PC-3 (cell line): ENCODE results near the gene GLB1L2. TPM values are rescaled to one million over a fixed set of nuclear protein-coding genes. Genes with fewer than 3 reads are reported as not detected.

Experiments used
- ATAC-seq: fragments of 200-7000 bp; cut with Tn5 transposase; 2 replicates; pipeline ENCODE4 v1.9.1; 2020; ENCODE audit warnings: mild to moderate bottlenecking, moderate library complexity
- BruUV-seq: library from RNA; stranded (reverse); fragments of 400-500 nt; replicated peaks from 2 replicates; lab custom pipeline; 2021; lab: Mats Ljungman, UMichigan
- CTCF ChIA-PET: fragments of 300-600 bp; sonication (Branson Sonifier 250); formaldehyde crosslinking; loops from one replicate; lab custom pipeline; 2022; ENCODE audit warnings: antibody characterized with exemption; lab: Charles Lee
- POLR2A ChIA-PET: fragments of 300-600 bp; sonication (Branson Sonifier 250); formaldehyde crosslinking; loops from one replicate; lab custom pipeline; 2022; ENCODE audit warnings: antibody characterized with exemption; ENCODE audit not compliant: unreplicated experiment; lab: Charles Lee
- DNase-seq: peaks from one replicate; pipeline ENCODE4 v3.0.0-alpha.2; 2015
- H2AFZ ChIP-seq: fragments of 300-600 bp; sonication (generic); 2 replicates; pipeline ENCODE4 v1.6.0; 2016; ENCODE audit warnings: antibody characterized with exemption, low read length
- H3F3A ChIP-seq: fragments of 300-600 bp; sonication (generic); one replicate; pipeline ENCODE4 v1.6.0; 2017; ENCODE audit warnings: antibody characterized with exemption, low read length, control low read depth, mild to moderate bottlenecking; ENCODE audit not compliant: unreplicated experiment
- H3K27ac ChIP-seq: fragments of 300-600 bp; sonication (generic); 2 replicates; pipeline ENCODE4 v1.5.1; 2016; ENCODE audit warnings: mild to moderate bottlenecking, low read length
- H3K27me3 ChIP-seq: fragments of 300-600 bp; sonication (generic); 2 replicates; pipeline ENCODE4 v1.6.1; 2016; ENCODE audit warnings: low read length, mixed read lengths
- H3K36me3 ChIP-seq: fragments of 300-600 bp; sonication (generic); 2 replicates; pipeline ENCODE4 v1.6.1; 2016; ENCODE audit warnings: low read depth, mixed run types, low read length, mixed read lengths
- H3K4me1 ChIP-seq: fragments of 300-600 bp; sonication (generic); 2 replicates; pipeline ENCODE4 v1.5.1; 2016; ENCODE audit warnings: low read length; ENCODE audit not compliant: insufficient read depth
- H3K4me2 ChIP-seq: fragments of 300-600 bp; sonication (generic); 2 replicates; pipeline ENCODE4 v1.6.0; 2016; ENCODE audit warnings: low read length
- H3K4me3 ChIP-seq: fragments of 300-600 bp; sonication (generic); 2 replicates; pipeline ENCODE4 v1.5.1; 2016; ENCODE audit warnings: mild to moderate bottlenecking, low read length, mixed read lengths
- H3K79me2 ChIP-seq: fragments of 300-600 bp; sonication (generic); 2 replicates; pipeline ENCODE4 v1.6.1; 2017; ENCODE audit warnings: low read length, mixed read lengths
- H3K9ac ChIP-seq: fragments of 300-600 bp; sonication (generic); 2 replicates; pipeline ENCODE4 v1.6.0; 2016; ENCODE audit warnings: mild to moderate bottlenecking, low read length
- H3K9me2 ChIP-seq: fragments of 300-600 bp; sonication (generic); replicated peaks from 2 replicates; pipeline ENCODE4 v1.6.1; 2016; ENCODE audit warnings: mixed run types, low read length, mixed read lengths
- H3K9me3 ChIP-seq: fragments of 300-600 bp; sonication (generic); 2 replicates; pipeline ENCODE4 v1.6.1; 2016; ENCODE audit warnings: low read length, mixed read lengths
- H4K20me1 ChIP-seq: fragments of 300-600 bp; sonication (generic); 2 replicates; pipeline ENCODE4 v1.6.1; 2016; ENCODE audit warnings: low read length, mixed read lengths
- CTCF ChIP-seq: fragments of 300-600 bp; sonication (generic); conservative IDR thresholded peaks from 2 replicates; pipeline ENCODE4 v1.5.1; 2017; ENCODE audit warnings: antibody characterized with exemption, low read depth, mild to moderate bottlenecking, low read length
- EZH2 ChIP-seq: fragments of 300-600 bp; sonication (generic); IDR thresholded peaks from one replicate; pipeline ENCODE4 v1.6.1; 2017; ENCODE audit warnings: antibody characterized with exemption, mild to moderate bottlenecking, low read length; ENCODE audit not compliant: unreplicated experiment
- EZH2phosphoT487 ChIP-seq: fragments of 300-600 bp; sonication (generic); IDR thresholded peaks from 2 replicates; pipeline ENCODE4 v1.6.1; 2018; ENCODE audit warnings: mild to moderate bottlenecking, antibody characterized with exemption, low read length, borderline replicate concordance
- intact Hi-C: fragments of 100-400 bp; cut with micrococcal nuclease; formaldehyde crosslinking; loops from 2 replicates; pipeline ENCODE4 v1.9.0; 2023
- total RNA-seq: library from RNA; depleted of rRNA; stranded (reverse); fragments of >200 nt; gene quantifications from 2 replicates; pipeline ENCODE4 v1.2.3, GENCODE V29; 2014

The GLB1L2 gene
- total RNA-seq, 1 experiment from 2014 or later, result 0.62 TPM

- Histone ChIP-seq H2AFZ (no peak overlapping the region), H3K9me2 (no peaks in the 10 kb centered on the region), H3K4me2 (no peak overlapping the region), H4K20me1 (no peaks in the 10 kb centered on the region), H3K79me2 (no peaks in the 10 kb centered on the region), H3K4me3 (no peak overlapping the region), H3K9me3 (no peaks in the 10 kb centered on the region), H3K27me3 (peaks cover 53% of the 10 kb centered on the region), H3K36me3 (no peaks in the 10 kb centered on the region), H3K27ac (no peak overlapping the region), H3K4me1 (no peaks in the 10 kb centered on the region), H3K9ac (no peak overlapping the region), H3F3A (no peaks in the 10 kb centered on the region)
- no peak for ATAC-seq
- intact Hi-C loops, result no loop called here
- POLR2A ChIA-PET, result no interaction called here
- BruUV-seq, result no TSS peak
- DNase-seq, result no peak
- CTCF ChIA-PET, result no interaction called here
- TF ChIP-seq CTCF (no peak), EZH2 (no peak), EZH2phosphoT487 (no peak)
These were observed 39.8 kb downstream of the GLB1L2 start for GRCh38 chr11:134371436-134372185.

- no peaks in the 10 kb centered on the region for H3K36me3 ChIP-seq
- intact Hi-C loops, result no loop called here
- H3K4me3 ChIP-seq, result no peak overlapping the region
- H3K9me3 ChIP-seq, result no peaks in the 10 kb centered on the region
- TF ChIP-seq EZH2phosphoT487, result no peak
- TF ChIP-seq CTCF, result no peak
- TF ChIP-seq EZH2, result no peak
- peaks cover 56% of the 10 kb centered on the region for H3K27me3 ChIP-seq
- no peak overlapping the region for H2AFZ ChIP-seq
- no peaks in the 10 kb centered on the region for H3K9me2 ChIP-seq
- H3K79me2 ChIP-seq, result no peaks in the 10 kb centered on the region
- H3K27ac ChIP-seq, result no peak overlapping the region
- no peaks in the 10 kb centered on the region for H3K4me1 ChIP-seq
- CTCF ChIA-PET, result no interaction called here
- POLR2A ChIA-PET, result no interaction called here
- no peaks in the 10 kb centered on the region for H3F3A ChIP-seq
- H4K20me1 ChIP-seq, result no peaks in the 10 kb centered on the region
- no peak overlapping the region for H3K4me2 ChIP-seq
- DNase-seq, result no peak
- no TSS peak for BruUV-seq
- no peak for ATAC-seq
- no peak overlapping the region for H3K9ac ChIP-seq
These were observed 40.7 kb downstream of the GLB1L2 start for GRCh38 chr11:134372536-134372935.

- no peaks in the 10 kb centered on the region for H3K9me2 ChIP-seq
- H3K27me3 ChIP-seq, result peaks cover 59% of the 10 kb centered on the region
- intact Hi-C loops, result no loop called here
- H3K4me2 ChIP-seq, result no peak overlapping the region
- ChIA-PET CTCF (no interaction called here), POLR2A (no interaction called here)
- no peaks in the 10 kb centered on the region for H3K4me1 ChIP-seq
- DNase-seq, result no peak
- no peaks in the 10 kb centered on the region for H4K20me1 ChIP-seq
- no peak overlapping the region for H3K9ac ChIP-seq
- no peak overlapping the region for H2AFZ ChIP-seq
- no peaks in the 10 kb centered on the region for H3K79me2 ChIP-seq
- no peaks in the 10 kb centered on the region for H3F3A ChIP-seq
- TF ChIP-seq EZH2phosphoT487 (no peak), CTCF (no peak)
- ATAC-seq, result no peak
- BruUV-seq, result no TSS peak
- H3K36me3 ChIP-seq, result no peaks in the 10 kb centered on the region
- no peaks in the 10 kb centered on the region for H3K9me3 ChIP-seq
- no peak overlapping the region for H3K27ac ChIP-seq
- H3K4me3 ChIP-seq, result no peak overlapping the region
These were observed 41.2 kb downstream of the GLB1L2 start for GRCh38 chr11:134372961-134373360.
